ENCODE data around the gene TTYH2.
A peak's percentile ranks its signal among the peaks of the same experiment; 100 is the strongest.

TTYH2 gene

DNA sequence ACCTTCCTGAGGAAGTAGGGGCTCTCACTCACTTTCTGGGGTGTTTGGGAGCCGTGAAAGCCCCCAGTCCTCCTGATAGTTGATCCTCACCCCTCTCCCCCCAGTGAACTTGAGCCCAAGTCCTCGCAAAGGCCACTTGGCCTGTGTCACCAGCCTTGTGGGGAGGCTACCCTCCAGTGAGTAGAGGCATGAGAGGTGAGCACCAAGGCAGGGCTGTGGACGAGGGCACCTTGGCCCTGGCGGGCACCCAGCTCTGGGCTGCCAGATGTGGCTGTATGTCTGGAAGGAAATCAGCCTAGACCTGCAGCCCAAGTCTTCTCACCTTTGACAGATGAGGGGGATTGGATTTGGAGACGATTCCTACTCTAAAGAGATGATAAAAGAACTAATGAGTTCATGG, 3.1 kb downstream of the TTYH2 start:
- no peak for DNase-seq

DNA sequence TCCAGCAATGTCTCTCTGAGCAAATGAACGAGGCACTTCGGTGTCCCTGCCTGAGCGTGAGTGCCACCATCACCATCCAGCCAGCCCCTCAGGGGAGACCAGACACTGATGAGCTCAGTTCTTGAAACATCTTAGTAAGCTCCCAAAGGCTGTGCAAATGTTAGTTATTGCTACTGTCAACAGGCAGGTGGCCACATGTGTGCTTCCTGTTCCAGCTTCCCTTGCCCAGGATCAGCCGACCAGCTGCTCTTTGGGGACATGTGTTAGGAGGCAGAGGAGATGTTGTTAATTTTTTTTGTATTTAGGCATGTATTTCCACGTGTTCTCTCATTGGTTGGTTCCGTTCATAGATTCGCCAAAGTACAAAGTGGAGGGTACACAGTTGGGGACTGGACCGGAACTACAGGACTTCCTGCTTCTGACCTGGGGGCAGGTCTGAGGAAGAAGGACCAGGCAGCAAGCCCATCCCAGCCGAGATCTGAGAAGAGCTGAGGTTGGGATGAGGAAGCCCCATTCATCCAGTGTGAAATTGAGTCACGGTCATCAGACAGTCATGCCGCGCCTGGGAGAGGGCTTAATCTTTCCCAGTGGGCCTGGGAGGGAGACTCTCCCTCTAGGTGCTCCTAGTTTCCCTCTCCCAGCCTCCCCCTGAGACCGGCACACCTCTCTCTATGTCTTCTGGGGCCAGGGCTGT, 3.8 kb downstream of the TTYH2 start:
- DNase-seq: no peak

DNA sequence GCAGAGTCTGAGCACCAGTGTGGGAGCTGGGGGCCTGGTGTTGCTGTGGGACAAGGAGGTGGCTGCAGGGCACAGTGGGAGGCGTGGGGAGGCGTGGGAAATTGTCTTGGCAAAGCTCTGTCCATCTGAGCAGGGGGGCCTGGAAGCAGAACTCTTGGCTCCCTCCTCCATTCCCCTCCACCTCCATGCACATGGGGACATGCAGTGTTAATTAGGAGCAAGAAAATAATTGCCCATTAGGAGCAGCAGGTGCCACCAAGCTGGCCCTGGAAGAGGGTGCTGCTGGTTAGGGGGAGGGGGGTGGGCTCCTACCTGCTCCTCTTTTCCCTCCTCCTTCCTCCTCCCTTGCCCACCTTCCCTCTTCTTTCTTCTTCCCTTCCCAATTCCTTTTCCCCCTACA, 4.5 kb downstream of the TTYH2 start:
- no peak for DNase-seq

DNA sequence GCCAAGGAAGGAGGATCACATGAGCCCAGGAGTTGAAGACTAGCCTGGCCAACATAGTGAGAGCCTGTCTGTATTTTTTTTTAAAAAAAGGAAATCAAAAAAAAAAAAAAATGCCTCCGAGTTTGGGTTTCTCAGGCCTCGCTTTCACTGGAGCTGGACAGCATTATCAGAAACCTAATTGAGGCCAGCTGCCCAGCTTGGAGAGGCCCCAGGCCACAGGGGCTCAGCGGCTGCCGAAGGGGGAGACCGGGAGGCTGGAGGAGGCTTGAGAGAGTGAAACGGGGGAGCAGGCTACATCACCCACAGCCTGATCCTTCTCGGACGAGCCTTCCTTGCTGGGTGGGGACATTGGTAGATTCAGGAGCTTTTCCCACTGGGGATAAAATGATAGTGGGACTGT, 5.1 kb downstream of the TTYH2 start:
- no peak for DNase-seq

DNA sequence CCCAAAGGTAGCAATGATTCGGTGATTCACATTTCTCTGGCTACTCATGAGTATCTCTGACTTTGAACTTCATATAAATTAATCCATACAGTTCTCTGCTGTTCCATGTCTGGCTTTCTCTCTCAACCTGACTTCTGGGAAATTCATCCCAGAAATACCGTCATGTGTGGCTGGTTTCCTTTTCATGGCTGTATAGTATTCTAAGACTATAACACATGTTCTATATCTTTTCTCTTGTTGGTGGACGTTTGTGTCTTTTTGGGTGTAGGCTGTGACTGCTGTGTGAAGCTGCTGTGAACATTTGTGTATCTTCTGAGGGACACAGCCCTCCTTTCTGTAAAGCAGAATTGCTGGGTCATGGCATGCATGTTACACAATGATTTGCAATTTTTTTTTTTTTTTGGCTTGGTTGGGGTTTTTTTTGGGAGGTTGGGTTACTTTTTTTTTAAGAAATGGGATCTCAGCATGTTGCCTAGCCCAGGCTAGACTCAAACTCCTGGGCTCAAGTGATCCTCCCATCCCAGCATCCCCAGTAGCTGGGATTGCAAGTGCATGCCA, 6.3 kb downstream of the TTYH2 start:
- DNase-seq: no peak

DNA sequence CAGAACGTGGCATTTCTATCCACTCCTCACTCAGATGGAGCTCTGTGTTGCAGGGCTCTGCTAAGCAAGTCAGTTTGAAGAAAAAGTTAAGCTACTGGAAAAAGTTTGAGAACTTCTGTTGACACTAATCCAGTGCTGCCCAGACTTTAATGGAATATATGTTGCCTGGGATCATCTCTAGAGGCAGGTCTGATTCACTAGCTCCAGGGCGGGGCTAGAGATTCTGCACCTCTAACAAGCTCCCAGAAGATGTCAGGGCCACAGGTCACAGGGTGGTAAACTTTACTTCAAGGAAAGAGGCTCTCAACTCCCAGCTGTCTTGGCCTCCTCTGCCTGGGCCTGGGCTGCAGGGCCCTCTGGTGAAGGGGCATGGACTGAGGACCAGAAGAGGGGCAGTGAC, 6.8 kb downstream of the TTYH2 start:
- no peak for DNase-seq

DNA sequence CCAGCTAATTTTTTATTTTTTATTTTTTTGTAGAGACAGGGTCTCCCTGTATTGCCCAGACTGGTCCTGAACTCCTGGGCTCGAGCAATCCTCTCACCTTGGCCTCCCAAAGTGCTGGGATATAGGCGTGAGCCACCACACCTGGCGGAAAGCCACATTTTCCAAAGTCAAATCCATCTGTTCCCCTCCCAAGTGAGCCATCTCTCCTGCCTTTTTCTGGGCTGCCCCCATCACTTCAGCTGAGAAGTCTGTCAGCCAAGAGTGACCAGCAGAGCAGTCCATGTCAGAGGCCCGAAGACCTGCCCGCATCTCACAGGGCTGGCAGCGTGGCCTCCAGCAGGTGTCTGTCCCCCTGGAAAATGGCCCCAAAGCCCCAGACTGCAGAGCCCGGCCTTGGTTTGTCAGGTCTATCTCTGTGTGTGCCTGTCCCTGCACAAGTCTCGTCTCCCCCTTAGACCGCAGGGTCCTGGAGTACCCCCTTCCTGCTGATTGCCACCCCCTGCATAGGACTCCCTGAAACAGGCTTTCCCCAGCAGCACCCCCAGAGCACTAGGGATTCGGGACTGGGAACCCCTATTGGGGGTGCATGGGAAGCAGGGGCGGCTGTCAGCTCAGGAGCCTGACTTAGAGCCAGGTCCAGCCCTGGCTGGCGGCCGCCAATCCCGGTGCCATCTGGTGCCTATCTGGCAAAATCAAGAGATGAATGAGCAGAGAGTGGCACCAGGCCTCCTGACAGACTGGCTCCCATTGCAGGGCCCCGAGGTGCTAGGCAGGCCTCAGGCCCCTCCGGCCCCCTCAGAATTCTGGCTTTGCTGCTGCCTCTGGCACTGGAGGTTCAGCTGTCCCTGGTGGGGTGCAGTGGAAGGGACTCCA, 7.8 kb downstream of the TTYH2 start:
- peak in 2 of 14 donors; percentile 51 to 92 for DNase-seq

DNA sequence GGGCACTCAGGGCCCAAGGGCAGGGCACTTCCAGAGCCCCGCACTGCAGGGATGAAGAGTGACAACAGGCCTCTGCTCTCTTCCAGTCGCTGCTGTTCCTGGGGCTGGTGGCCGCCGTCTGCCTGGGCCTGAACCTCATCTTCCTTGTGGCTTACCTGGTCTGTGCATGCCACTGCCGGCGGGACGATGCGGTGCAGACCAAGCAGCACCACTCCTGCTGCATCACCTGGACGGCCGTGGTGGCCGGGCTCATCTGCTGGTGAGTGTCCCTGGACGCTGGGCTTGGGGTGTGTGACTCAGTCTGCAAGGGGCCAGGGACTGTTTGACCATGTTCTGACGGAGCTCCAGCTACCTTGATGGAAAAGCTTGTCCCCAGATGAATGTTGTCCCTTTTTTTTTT, 9.0 kb downstream of the TTYH2 start:
- DNase-seq: no peak

DNA sequence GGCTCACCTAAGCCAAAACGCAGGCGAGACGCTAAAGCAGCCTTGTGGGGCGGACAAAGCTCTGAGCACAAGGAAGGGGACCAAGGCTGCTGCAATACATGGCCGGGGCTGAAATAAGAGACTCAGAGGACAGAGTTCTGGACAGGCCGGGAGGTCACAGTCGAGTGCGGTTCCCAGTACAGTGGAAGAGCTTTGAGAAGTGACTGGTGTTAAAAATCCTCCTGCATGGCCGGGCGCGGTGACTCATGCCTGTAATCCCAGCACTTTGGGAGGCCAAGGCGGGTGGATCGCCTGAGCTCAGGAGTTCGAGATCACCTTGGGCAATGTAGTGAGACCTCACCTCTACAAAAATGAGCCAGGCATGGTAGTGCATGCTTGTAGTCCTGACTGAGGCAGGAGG, 10.5 kb downstream of the TTYH2 start:
- DNase-seq: no peak

DNA sequence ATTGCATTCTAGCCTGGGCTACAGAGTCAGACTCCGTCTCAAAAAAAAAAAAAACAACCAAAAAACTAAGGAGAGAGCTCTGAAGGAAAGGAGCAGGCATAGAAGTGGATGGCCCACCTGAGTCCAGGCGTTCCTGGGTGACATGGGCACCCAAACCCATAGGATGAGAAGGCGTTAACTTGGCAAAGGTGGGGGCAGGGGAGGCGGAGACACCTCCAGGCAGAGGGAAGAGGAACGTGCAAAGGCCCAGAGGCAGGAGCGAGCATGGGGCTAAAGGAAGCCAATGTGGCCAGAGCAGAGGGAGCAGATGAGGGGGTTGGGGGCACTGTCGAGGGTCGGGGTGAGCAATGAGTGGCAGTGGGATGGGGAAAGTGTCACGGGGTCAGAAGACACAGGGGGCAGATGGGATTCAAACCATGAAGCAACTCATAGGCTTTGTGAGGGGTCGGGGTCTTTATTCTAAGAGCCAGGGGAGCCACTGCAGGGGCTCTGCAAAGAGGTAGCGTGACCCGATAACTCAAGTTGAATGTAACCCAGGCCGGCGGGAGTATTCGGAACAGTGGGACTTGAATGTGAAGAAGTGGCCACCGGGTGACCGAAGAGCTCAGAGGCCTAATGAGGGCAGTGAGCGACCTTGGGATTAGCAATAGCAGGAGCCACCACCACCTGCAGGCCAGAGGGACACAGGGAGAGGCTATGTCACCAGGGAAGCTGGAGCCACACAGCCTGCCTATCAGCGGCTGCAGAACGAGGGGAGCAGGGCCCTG, 11.8 kb downstream of the TTYH2 start:
- DNase-seq: no peak

DNA sequence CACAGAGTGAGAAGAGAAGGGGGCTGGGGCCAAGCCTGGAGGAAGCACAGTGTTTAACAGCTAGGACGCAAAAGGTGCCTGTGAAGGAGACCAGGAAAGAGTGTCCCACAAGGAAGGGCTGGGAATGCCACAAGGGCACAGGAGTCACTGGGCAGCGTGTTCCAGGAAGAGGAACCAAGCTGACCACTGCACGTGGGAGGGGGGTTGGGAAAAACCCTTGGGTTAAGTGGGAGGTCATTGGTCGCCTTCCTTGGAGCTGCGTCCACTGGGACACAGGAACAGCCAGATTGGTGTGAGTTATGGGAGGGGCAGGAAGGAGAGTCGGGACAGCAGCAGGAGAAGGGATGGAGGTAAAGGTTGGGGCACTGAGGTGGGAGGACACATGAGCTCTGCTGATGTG, 12.9 kb downstream of the TTYH2 start:
- no peak for DNase-seq

DNA sequence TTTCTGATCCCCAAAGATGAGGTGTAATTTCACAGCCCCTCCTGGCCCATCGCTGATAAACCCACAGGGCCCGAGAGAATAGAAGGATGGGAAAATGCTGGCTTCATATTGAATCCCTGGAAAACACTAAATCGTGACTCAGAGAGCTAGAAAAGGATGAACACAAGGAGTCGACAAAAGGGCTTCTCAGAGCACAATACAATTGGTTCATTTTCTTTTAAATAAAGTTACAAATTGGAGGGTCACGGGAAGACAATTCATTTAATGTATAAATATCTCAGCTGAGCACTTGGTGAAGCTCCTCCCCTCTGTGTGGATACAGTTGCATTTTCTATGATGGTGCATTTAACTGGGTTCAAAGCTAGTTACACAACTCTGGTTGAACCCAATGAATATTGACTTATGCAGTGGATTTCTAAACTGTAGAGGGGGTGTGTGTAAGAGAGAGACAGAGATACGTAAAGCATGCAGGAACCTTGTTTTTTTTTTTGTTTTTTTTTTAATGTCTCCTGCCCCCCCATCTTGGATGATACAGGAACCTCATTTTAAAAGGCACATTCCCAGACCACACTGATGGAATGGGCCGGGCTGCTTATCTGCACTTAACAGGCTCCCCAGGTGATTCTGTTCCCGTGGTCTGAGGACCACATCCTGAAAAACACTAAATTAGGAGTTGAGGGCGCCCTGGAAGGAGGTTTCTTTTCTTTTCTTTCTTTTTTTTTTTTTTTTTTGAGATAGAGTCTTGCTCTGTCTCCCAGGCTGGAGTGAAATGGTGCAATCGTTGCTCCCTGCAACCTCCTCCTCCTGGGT, 14.1 kb downstream of the TTYH2 start:
- DNase-seq: no peak

DNA sequence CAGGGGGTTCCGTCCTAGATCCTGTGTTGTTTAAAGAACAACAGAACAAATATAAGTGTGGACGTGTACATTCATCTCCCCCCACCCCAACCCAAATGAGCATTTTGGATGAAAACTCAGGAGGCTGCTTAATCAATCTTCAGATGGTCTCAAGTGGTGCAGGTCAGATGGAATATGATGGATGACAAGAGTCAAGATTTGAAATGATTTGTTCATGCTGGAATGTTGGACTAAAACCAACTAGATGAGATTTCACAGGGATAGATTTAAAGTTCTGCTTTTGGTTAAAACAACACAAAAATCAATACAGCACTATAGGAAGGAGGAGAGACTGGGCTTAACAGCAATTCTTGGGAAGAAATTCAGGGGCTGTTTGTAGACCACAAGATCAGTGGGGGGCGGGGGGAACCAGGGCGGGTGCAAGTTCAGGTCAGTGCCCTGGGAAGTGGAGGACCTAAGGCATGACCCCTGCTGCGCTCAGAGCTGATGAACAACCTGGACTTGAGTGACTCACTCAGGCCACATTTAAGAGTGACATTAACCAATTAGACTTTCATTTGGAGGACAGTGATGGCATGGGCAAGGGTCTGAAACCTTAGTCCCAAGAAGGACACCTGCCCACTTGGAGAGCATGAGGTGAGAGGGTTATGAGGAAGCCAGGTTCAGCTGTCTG, 15.1 kb downstream of the TTYH2 start:
- DNase-seq: no peak

DNA sequence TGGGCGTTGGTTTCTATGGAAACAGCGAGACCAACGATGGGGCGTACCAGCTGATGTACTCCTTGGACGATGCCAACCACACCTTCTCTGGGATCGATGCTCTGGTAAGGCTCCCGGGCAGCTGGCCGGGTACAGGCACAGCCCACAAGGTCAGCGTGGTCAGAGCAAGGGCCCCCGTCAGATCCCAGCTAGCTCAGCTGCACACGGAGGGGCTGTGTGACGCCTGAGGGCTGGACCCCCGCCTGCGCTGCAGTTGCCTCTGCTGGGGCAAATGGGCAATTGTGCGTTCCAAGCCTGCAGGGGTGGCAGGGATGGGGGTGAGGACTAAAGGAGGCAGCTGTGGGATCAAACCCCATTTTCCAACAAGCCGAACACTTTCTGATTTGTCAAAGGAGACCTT, 17.5 kb downstream of the TTYH2 start:
- no peak for DNase-seq

DNA sequence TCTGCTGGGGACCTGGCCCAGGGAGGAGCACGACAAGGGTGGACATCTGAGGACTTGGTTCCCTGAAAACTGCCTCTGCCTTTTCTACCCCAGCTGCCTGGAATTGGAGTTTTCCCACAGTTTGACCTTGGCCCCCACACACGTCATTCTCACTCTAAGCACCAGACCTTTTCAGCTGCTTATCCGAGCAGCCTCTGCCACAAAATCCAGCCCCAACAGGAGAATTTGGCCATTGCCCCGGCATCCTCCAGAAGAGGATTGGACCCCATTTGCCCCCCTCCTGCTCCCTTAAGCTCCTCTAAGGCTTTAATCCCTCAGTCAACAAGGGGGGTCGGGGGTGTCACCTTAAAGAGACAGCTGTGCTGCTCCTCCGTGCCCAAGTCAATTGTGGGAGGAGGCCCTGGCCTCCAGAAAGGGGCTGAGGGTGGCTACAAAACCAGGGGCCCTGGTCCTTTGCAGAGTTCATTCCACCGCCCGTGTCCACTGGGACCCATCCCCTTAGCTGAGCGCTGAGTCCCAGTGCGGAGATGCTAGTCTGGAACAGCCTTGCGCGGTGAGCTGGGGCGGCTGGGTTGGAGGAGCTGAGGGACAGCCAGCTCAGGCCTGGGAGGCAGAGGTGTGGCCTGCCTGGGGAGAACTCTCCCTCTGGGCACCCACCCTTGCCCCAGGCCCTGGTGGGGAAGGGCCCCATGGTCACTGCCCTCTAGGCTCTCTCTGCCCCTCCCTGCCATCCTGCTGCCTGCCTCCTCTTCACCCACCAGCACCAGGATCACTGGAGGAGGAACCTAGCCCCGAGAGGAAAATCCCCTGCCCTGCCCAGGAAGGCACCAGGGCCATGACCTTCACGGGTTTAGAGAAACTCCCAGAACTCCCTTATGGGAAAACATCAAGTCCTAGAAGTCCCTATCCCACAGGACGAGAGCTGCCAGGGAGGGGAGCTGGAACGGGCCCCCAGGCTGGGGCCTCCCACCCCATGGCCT, 18.8 kb downstream of the TTYH2 start:
- DNase-seq: no peak

DNA sequence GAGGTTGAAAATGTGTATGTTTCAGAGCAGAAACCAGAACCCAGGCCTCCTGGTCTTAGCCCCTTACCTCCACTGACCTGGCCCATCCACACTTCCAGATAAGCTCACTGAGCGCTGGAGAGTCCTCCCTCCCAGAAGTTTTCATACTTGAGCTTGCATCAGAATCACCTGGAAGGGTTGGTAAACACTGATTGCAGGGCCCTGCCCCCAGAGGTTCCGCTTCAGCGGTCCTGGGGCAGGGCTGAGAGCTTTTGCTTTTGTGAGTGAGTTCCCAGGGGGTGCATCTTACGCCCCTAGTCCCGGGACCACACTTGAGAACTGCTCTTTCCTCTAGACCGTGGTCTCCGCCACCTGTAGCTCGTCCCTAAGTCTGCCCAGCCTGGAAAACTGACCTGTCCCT, 20.6 kb downstream of the TTYH2 start:
- DNase-seq: no peak

DNA sequence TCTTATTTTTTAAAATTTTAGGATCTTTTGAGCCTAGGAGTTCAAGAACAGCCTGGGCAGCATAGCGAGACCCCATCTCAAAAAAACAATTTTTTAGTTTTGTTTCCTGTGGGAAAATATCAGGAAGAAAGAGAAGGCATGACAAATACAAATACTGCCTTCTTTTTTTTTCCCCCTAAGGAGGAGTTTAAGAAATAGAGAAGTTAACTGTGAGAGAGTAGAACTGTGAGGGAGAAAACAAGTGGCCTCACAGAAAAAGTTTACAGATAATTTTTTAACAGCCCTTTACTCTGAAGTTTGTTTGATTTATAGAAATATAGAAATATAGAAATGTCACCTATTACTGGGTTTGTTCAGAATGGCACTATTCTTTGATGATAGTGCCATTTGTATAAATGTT, 21.1 kb downstream of the TTYH2 start:
- no peak for DNase-seq

DNA sequence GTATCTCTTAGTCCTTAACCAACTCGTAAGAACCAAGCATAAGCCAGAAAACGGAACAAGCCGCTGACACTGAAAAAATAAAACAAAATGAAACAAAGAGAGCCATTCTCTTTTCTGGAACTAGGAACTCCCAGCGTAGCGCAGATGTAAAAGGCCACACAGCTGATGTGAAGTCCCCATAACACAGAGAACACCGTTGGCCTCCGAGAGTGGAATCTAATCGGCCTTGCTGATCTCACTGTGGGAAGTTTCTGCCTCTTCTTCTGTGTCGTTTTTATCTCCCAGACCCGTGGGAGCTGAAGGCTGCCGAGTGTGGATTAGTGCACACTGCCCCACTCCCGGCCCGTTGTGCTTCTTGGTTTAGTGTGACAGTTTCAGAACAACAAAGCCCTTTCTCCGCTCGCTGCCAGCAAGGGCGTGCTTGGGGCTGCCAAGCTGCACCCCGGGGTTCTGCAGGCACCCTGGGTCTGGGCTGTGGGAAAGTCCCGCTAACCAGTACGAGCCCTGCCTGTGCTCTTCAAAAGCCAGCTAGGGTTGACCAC, 21.7 kb downstream of the TTYH2 start:
- DNase-seq: peak in 12 of 14 donors; percentile 31 to 80 (median 66)

DNA sequence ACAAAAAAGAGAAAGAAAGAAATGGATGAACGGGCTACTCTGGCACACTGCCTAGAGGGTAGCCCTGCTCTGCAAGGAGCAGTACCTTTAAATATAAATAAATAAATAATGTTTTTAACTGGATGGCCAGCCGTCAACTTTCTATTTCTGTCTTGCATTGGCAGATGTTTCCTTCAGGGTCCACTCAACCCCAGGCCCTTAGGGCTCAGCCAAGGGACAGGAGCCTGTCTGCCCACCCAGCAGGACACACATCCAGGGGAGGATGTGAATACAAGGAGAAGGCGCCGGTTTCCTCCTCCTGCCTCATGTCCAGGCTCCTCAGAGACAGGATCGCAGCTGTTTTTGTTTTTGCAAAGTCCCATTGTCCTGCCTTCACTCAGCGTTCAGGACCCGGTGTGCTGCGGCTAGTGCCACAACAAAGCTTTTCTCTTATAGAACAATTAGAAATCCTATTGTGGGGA, 22.6 kb downstream of the TTYH2 start:
- peak in 4 of 14 donors; percentile 26 to 51 (median 36) for DNase-seq

DNA sequence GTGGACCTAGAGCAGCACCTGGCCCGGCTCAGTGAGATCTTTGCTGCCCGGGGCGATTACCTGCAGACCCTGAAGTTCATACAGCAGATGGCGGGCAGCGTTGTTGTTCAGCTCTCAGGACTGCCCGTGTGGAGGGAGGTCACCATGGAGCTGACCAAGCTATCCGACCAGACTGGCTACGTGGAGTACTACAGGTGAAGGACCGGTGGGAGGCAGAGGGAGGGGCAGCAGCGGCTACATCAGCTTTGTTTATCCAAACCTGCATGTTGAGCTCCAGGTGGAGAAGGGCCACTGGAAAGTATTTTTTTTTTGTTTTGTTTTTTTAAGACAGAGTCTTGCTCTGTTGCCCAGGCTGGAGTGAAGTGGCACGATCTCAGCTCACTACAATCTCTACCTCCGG, 23.9 kb downstream of the TTYH2 start:
- no peak for DNase-seq

All from C1 segment of cervical spinal cord (tissue), 14 donors.